Stimulated activated CD8-positive, alpha-beta memory T cell treated with anti-CD3 and anti-CD28 coated beads, Interleukin-4, amount 100 ng/mL, for 24 hours (primary cell): ENCODE data around the gene ZNF276.

Experiments
- DNase-seq: peaks from one replicate; pipeline ENCODE4 v3.0.0-alpha.2; 2020; ENCODE audit warnings: low read depth

ZNF276 gene

DNA sequence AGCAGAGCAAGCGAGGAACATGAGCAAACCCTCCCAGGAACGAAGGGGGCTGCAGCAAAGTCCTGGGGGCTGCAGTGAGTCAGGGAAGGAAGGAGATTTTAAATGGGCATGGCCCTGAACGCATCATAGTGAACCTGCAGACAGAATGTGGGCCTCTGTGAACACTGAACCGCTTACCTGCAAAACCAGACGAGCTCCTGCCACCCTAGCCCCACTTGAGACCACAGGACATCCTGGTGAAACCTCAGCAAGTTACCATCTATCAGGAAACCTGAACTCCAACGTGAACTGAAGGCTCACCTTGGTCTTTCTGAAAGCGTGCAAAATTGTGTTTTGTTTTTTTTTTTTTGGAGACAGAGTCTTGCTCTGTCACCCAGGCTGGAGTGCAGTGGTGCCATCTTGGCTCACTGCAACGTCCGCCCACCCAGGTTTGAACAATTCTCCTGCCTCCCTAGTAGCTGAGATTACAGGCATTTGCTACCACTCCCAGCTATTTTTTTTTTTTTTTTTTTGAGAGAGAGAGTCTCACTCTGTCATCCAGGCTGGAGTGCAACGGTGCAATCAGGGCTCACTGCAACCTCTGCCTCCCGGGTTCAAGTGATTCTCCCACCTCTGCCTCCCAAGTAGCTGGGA is 64.3 kb downstream of the ZNF276 start:
- no peak for DNase-seq

DNA sequence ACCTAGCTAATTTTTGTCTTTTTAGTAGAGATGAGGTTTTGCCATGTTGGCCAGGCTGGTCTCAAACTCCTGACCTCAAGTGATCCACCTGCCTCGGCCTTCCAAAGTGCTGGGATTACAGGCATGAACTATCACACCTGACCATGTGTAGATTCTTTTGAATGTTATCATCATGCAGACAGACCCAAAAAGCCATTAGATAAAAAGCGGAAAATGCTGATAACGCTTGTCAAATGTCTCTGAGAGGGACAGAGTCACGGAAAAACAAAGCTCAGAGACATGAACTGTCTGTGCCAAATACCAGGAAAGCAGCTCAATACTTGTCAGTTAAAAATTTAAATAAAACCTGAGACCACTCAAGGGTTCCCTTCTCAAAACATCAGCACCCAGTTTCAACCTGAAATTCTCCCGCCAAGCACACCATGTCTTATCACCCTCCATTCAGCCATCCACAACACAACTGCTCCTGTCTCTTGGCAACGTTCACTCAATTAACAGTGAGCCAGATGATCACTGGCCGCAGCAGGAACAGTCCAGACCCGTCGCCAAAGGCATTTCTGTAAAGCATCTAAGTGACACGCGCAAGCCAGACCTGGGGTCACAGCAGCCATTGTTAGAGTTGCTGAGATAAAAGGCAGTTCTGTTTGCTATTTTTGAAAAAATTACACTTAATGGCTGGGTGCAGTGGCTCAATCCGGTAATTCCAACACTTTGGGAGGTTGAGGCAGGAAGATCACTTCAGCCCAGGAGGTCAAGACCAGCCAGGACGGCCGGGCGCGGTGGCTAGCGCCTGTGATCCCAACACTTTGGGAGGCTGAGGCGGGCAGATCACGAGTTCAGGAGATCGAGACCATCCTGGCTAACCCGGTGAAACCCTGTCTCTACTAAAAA is 65.4 kb downstream of the ZNF276 start:
- DNase-seq, result no peak

DNA sequence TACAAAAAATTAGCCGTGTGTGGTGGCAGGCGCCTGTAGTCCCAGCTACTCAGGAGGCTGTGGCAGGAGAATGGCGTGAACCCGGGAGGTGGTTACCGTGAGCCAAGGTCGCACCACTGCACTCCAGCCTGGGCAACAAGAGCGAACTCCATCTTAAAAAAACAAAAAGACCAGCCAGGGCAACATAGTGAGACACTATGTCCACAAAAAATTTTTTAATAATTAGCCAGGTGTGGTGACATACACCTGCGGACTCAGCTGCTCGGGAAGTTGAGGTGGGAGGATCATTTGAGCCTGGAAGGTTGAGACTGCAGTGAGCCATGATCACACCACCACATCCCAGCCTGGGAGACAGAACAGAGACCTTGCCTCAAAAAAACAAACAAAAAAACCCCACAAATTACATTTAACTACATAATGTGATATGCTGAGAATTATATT is 66.0 kb downstream of the ZNF276 start:
- no peak for DNase-seq
